GM19043 (cell line): ENCODE data around the gene GABRG2.
"Not testable (repeated sequence)": the region's sequence is repeated elsewhere in the genome, so short reads cannot be mapped to it uniquely, and the experiment has no call there.

Source experiments
- ATAC-seq: cut with Tn5 transposase; IDR thresholded peaks from one replicate; pipeline ENCODE4 v1.9.1; 2021; ENCODE audit warnings: low read depth; ENCODE audit not compliant: unreplicated experiment

Gene GABRG2

DNA sequence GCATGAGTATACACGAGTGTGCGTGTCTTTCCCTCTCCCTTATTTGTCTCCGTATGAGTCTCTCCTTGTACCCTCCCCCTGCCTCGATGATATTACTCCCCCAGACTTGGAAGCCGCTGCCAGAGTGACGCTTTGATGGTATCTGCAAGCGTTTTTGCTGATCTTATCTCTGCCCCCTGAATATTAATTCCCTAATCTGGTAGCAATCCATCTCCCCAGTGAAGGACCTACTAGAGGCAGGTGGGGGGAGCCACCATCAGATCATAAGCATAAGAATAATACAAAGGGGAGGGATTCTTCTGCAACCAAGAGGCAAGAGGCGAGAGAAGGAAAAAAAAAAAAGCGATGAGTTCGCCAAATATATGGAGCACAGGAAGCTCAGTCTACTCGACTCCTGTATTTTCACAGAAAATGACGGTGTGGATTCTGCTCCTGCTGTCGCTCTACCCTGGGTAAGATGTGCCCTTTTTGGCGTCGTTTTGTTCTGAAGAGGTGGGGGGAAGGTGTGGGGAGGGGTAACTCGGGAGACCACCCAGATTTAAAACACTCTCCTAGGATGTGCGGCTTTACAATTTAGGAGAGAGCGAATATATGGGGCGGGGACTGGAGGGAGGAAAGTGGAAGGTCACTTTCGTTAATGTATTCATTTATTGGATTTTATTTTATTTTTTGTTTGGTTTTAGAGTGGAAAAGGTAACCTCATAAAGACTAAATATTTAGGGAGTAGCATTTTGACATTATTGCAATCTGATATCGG lies at the start of gene GABRG2:
TSS of gene GABRG2 (plus strand) at position 119 of the 757 bp plus-strand sequence. CDS start at position 346, 227 bp downstream.
- ATAC-seq: no peak

DNA sequence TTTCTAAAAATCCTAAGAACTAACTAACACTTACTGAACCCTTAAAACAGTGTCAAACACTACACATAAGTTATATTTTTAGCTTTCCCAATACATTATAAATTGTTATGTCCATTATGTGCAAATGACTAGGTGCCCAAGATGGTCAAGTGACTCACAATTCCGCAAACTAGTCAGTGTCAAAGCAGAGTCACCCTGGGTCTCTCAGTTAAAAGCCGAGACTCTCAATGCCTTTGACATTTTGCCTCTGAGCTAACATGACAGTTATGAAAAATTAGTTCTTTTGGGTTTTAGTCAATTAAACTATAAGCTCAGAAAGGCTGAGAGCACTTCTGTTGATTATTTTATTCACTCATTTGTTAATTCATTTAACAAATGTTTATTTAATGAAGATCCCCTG lies 42.3 kb upstream of the GABRG2 start:
- no peak for ATAC-seq

DNA sequence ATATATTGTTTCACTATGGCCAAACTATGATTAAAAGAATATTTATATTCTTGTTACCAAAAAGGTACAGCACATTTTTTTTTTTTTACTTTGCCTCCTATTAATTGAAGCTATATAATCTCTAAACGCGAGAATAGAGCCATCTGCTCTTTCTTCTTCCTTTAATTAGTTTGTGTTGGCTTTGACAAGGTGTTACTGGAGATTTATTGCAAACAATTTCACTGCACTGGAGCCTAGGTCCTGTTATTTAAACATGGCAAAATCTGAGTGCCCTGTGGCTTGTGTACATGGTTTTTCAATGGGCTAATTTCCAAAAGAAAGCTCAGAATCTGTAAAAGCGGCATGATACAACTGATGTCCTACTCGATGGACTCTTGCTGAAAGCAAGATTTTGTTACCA lies 40.8 kb upstream of the GABRG2 start:
- no peak for ATAC-seq

DNA sequence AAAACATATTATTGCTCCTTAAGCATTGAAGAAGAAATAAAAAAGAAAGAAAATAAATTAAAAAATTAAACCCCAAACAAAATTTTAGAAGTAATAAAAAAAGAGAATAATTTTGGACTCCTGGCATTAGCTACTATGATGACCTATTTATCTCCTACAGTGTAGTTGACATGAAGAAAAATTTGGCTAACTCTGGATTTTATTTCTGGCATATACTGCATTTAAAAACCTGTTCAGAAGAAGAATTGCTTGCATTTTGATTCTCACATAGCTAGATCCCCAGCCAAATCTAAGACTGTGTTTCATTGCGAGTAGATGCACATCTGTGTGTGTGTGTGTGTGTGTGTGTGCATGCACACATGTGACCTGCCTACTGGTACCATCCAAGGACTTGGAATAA lies 30.1 kb upstream of the GABRG2 start:
- no peak for ATAC-seq

DNA sequence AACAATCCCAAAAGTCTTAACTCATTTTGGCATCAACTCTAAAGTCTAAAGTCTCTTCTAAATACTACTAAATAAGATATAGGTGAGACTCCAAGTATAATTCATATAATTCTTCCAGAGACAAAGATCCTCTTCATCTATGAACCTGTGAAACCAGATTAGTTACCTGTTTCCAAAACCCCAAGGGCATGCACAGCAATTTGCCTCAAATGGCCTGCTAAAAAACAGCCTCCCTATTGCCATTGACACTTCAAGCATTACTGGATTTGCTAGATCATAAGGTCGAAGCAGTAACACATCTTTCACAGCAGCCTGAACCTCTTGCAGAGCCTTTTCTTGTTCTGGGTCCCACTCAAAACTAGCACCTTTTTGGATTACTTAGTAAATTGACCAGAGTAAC lies 20.3 kb upstream of the GABRG2 start:
- no peak for ATAC-seq

DNA sequence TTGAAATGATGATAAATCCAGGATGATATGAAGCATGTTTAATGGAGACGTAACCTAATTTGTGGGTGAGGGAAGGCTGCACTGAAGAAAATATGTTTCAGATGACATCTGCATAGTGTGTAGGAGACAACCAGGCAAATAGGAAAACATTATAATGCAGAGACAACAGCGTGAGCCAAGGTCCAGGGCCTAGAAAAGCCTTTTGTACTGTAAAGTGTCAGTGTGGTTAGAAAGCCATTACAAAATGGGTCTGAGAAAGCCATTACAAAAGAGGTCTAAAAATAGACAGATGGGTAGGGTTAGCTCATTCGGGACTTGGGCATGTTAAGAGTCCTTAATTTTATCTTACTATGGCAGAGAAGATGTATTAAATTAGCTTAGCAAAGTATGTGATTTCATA lies 14.9 kb upstream of the GABRG2 start:
- ATAC-seq: no peak

DNA sequence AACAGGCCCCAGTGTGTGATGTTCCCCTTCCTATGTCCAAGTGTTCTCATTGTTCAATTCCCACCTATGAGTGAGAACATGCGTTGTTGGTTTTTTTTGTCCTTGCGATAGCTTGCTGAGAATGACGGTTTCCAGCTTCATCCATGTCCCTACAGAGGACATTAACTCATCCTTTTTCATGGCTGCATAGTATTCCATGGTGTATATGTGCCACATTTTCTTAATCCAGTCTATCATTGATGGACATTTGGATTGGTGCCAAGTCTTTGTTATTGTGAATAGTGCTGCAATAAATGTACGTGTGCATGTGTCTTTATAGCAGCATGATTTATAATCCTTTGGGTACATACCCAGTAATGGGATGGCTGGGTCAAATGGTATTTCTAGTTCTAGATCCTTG lies 12.5 kb upstream of the GABRG2 start:
- ATAC-seq: not testable (repeated sequence)

DNA sequence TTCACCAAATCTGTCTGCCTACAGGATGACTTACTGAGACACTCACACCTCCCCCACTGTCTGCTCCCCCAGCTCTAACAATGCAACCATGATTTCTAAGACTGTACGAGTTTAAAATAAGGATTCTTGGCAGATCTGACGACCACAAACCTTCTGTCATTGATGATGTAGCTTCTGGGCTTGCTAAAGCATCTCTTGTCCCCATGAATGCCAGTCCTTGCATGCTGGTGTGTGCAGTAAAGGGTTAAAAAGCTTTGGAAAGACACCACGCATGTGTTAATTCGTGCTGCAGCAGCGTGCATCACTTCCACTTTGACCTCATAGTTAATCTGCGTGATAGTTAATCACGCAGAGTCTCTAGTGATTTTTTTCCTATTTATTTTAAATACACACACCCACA lies 411 bp upstream of the GABRG2 start:
- ATAC-seq: no peak

DNA sequence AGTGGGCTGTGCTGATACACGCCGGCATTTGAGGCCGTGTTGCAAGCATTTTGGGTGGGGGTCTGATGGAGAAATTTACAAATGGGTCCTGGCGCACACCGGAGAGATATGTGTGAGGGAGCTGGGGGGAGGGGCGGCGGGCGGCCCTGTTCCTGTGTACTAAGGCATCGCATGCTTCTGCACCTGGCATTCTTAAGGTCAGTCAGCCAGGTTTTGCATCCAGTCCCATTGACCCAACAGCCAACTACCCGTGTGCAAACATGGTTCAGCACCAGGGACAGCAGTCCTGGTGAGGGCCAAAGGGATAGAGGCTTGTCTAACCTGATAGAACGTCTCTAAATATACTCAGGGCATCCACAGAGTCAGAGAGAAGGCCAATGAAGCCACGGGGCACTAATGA lies 839 bp downstream of the GABRG2 start:
- ATAC-seq: peak; percentile 51

DNA sequence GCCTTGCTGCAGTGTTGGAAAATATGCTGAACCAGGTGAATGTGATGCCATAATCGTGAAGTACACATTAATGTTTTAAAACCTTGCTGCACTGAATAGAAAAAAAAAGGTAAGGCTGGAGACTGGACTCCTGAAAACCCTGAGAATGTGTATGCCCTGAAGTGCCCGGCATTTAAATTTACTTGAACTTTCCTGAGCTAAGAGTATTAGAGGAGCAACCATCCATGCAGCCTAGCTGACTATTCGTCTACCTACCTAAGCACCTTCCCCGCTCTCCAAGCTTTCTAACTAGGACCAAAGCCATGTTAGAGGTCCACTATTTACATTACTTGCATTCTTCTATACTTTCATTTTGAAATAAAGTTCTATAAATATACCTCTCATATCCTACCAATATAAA lies 1.4 kb downstream of the GABRG2 start:
- no peak for ATAC-seq

DNA sequence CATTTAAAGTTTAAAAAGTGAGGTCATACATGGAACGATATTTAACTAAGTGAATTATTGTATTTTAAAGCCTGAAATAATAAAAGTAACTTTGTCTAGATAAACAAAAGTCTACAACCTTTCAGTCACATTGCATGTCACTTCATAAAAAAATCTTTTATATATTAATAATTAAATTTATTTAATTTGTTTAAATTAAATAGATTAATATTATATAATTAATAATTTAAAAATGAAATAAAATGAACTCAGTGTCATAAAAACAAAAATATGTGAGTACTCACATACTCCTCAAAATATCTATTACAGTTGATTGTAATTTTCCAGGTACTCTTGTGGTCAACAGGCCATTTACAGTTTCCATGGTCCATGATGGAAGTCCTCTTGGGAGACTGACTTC lies 11.2 kb downstream of the GABRG2 start:
- ATAC-seq: no peak

DNA sequence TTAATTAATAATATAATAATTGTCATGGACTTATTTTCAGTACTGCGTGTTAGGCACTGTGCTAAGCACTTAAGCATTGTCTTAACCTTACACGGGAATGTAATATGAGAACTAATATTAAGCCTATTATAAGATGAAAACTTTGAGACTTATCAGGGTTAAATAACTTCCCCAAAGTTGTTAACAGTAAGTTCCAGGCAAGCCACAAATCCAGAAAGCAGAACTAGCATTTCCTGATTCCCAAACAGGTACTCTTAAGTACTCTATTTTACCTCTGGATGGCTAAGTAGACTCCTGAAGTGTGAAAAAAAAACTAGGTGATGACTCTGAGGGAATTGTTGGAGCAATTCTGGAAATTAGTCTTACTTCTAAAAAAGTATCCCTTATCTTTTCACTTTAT lies 23.8 kb downstream of the GABRG2 start:
- no peak for ATAC-seq

DNA sequence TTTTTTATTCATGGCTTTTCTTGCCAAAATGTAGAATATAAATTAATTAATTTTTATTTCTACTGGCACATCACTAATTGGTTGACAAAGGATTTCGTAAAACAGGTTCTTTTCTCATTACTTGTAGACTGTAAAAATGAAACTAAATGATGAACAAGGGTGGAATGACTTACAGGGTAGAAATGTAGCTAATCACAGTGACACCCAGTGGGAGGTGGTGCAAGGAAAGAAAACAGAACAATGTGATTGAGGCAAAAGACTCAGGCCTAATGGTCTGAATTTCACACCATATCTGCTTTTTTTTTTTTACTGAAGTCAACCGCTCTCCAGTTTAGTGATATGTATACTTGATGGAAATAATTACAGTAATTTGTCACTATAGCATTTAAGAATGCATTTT lies 28.9 kb downstream of the GABRG2 start:
- no peak for ATAC-seq

DNA sequence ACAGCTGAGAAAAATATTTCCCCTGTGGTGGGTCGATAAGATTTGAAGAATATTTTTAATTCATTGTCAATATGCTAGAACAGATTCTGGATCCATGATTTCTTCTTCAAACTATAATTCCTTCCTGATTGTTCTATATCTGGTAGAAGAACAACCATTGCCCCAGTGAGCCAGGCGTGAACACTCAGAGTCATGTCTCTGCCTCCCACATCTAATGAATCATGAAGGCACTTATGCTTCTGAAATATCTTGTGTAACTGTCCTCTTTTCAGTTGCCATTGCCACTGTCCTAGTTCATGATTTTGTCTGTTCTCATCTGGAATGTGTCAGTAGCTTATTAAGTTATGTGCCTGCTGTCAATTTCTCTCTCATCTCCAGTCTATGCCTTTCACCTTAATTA lies 40.0 kb downstream of the GABRG2 start:
- ATAC-seq: no peak

DNA sequence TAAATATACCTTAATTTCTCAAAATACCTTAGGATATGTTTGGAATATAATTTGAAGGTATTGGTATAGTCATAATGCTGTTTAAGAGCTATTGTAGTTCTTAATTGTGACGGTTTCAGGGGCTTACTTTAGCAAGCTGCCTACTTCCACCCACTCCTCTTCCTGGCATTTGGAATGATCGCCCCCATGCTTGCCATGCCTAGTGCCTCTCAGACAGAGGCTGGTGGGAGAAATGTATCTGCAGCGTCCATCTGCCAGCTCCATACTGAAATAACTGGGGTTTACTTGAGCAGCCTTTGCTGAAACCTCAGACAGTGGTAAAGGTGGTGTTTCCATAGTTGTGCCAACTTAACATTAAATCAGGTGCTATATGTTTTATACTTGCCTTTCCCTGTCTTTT lies 52.2 kb downstream of the GABRG2 start:
- ATAC-seq: no peak

DNA sequence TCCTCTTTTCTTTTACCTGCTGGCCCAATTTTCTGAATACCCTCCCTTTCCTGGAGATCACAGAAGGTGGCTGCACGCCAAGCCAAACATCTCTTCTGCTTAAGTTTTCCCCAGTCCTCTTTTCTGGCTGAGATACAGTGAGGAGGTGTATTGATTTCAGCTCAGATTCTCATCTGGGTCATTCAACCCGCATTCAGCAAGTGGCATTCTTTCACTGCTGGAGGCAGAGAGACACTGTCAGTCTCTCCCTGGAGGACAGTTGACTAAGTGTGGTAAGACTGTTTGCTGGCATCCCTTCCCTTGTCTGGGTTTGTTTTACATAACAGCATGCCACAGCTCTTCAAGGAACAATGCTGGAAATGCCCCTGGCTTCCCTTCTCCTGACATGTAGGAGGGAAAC lies 60.5 kb downstream of the GABRG2 start:
- ATAC-seq: no peak

DNA sequence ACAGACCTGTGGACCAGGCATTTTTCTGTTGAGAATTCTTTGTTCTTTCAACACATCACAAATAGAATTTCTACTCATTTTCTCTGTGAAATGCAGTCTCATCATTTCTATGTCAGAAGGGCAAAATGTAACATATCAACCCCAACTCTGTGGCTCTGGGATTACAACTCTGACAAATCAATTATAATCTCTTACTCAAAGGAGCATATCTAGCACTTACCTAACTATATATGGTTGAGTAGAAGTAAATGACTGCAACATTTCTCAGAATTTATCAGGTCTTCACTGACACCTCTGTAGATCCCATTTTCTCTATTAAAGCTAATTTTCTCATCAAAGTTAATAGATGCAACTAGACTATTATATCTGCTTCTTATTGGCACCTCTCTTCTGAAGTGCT lies 64.8 kb downstream of the GABRG2 start:
- no peak for ATAC-seq

DNA sequence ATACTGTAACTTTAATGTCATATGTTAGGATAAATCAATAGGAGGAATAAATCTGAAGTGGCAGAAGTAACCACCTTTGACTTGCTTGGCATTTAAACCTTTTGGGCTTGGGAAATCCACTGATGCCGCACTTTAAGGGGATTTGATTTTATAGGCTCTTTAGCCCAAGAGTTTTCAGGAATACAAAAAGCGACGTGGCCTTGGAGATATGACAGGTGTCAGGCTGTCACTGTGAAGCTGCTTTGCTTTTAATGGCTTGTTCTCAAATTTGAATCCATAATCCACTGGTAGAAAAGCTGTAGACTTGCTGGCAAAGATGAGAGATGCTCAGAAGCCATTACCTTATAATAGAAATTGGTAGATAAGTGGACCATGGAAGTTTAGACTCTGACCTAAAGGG lies 71.6 kb downstream of the GABRG2 start:
- ATAC-seq: no peak

DNA sequence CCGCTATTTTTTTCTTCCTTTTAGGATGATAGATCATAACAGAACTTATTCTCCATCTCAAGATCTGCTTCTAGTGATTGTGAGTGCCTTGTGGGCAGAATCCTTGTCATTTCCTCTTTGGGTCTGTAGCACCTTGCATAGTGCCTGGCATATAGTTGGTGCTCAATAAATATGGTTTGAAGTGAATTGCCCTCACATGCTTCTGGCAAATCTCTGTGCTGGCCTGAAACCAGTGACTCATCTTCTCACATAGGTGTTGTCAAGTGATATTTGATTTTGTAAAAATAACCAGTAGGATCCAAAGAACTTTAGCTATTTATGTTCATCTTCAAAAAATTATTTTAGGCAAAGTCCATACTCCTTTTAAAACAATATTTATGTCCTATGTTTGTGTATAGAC lies 86.7 kb downstream of the GABRG2 start:
- no peak for ATAC-seq

DNA sequence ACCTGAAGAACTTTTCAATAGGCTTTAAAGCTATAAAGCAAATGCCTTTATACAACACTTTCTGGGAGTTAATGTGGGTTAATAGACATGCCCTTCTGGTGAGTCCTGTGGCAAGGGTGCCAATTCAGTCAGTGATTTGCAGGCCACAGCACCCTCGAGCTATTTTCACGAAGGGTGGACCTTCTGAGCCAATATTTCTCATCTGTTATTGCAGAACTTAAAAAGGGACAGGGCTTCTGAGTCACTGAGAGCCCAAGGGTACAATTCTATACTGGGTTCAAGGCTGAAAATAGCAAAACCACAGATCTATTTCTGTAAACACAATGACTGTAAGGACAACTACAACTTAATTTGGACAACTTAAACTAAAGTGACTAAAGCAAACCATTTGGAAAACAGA lies 92.8 kb downstream of the GABRG2 start:
- no peak for ATAC-seq

DNA sequence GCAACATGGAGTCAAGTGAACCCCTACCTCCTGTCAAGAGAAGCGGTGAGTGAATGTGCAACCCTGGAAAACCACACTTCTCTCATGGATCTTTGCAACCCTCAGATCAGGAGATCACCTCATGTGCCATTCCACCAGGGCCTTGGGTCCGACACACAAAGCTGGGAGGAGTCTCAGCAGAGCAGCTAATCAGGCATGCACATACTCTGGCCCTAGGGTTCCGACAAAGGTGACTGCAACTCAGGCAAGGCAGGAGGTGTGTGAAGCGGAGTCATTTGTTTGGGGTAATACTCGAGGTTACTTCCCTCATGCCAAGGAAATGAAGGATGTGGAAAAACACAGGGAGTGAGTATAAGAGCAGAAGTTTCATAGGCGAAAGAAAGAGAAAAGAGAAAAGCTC lies 96.1 kb downstream of the GABRG2 start:
- ATAC-seq: no peak

DNA sequence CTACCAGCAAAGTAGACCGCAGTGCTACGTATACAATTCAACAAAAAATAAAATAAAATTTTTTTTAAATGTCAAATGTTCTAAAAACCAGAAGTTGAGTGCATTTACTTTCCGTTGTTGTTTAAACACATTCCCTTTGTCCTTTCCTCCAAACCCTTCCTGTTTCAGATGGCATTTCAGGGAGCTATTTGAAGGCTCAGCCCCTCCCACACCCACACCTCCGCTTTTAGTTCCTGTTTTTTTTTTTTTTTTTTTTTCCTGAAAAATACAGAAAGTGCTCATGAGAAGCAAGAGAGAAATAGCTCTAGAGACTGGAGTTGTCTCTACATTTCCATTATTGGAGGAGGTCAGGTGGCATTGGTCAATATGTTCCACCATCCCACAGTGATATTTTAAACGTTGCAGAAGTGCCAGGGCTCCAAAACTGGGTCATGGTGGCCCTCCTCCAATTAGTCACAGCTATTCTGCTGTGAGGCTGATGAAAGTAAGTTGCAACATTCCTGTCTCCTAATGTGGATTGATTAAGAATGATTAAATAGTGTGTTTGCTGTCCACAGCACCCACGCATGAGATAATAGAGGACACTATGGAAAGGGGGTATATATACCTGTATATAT lies 106.9 kb downstream of the GABRG2 start:
- ATAC-seq: no peak

DNA sequence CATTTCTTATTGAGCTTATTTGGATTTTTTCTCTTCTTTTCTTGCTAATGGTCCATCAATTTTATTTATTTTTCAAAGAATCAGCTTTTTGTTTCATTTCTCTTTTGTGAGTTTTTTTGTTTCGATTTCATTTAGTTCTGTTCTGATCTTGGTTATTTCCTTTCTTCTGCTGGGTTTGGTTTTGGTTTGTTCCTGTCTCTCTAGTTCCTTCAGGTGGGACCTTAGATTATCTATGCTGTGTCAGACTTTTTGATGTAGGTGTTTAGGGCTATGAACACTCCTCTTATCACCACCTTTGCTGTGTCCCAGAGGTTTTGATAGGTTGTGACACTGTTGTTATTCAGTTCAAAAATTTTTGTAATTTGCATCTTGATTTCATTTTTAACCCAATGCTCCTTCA lies 119.8 kb downstream of the GABRG2 start:
- no peak for ATAC-seq
